NCI-H128 (cell line): ENCODE measurements around the gene AVL9.

Experiments used
- DNase-seq: peaks from one replicate; lab custom pipeline; 2025; ENCODE audit not compliant: unreplicated experiment; lab: John Stamatoyannopoulos, UW

The AVL9 gene

GRCh38 chr7:32533276-32534029 is 38.2 kb downstream of the AVL9 start:
- no peak for DNase-seq

- DNase-seq = no peak
Measured at GRCh38 chr7:32535162-32535702, 39.9 kb downstream of the AVL9 start.

GRCh38 chr7:32536016-32536415 is 40.7 kb downstream of the AVL9 start:
- DNase-seq = no peak

GRCh38 chr7:32536585-32536984 is 41.3 kb downstream of the AVL9 start:
- DNase-seq = no peak

- DNase-seq = no peak
Measured at GRCh38 chr7:32537760-32538159, 42.5 kb downstream of the AVL9 start.

GRCh38 chr7:32539366-32539765 is 44.1 kb downstream of the AVL9 start:
- no peak for DNase-seq

- DNase-seq = no peak
Measured at GRCh38 chr7:32539919-32540531, 44.7 kb downstream of the AVL9 start.

GRCh38 chr7:32542595-32542994 is 47.3 kb downstream of the AVL9 start:
- DNase-seq = no peak

- DNase-seq = no peak
Measured at GRCh38 chr7:32559480-32559879, 64.2 kb downstream of the AVL9 start.

- no peak for DNase-seq
Measured at GRCh38 chr7:32560075-32560474, 64.8 kb downstream of the AVL9 start.

- DNase-seq = no peak
Measured at GRCh38 chr7:32561613-32562012, 66.3 kb downstream of the AVL9 start.

GRCh38 chr7:32564542-32564941 is 69.3 kb downstream of the AVL9 start:
- DNase-seq = no peak

- no peak for DNase-seq
Measured at GRCh38 chr7:32569388-32570289, 74.3 kb downstream of the AVL9 start.

- DNase-seq = no peak
Measured at GRCh38 chr7:32573110-32573687, 77.9 kb downstream of the AVL9 start.

GRCh38 chr7:32574626-32575025 is 79.3 kb downstream of the AVL9 start:
- DNase-seq = no peak

GRCh38 chr7:32577421-32577820 is 82.1 kb downstream of the AVL9 start:
- no peak for DNase-seq

GRCh38 chr7:32579776-32580175 is 84.5 kb downstream of the AVL9 start:
- no peak for DNase-seq

GRCh38 chr7:32580646-32581045 is 85.4 kb downstream of the AVL9 start:
- no peak for DNase-seq

GRCh38 chr7:32582036-32582435 is 86.7 kb downstream of the AVL9 start:
- DNase-seq = no peak

GRCh38 chr7:32583791-32584190 is 88.5 kb downstream of the AVL9 start:
- DNase-seq = no peak
